HL-60 (cell line): ENCODE data around the gene GRID1.

Experiments
- DNase-seq, 2 experiments: peaks; one replicate each; pipeline ENCODE4 v3.0.0-alpha.2; 2010 to 2020; ENCODE audit warnings: low read depth in 1 of 2, low spot score in 1 of 2
- H3K27ac ChIP-seq: fragments of 250-450 bp; sonication (Bioruptor Pico); replicated peaks from 2 replicates; pipeline ENCODE4 v1.5.1; 2020; ENCODE audit warnings: mild to moderate bottlenecking, moderate library complexity
- H3K27me3 ChIP-seq: fragments of 250-450 bp; sonication (Bioruptor Pico); 2 replicates; pipeline ENCODE4 v1.5.1; 2021; ENCODE audit warnings: mild to moderate bottlenecking, moderate library complexity; ENCODE audit not compliant: insufficient read depth, poor library complexity, severe bottlenecking
- H3K4me3 ChIP-seq: replicated peaks from 2 replicates; pipeline ENCODE4 v1.5.1; 2011; ENCODE audit warnings: mild to moderate bottlenecking, control low read depth, low read length; ENCODE audit not compliant: insufficient read depth
- GABPA ChIP-seq: IDR thresholded peaks from 2 replicates; pipeline ENCODE4 v1.6.1; 2012; ENCODE audit warnings: low read depth
- POLR2AphosphoS5 ChIP-seq: IDR thresholded peaks from 2 replicates; pipeline ENCODE4 v1.6.1; 2012; ENCODE audit warnings: low read depth
- REST ChIP-seq: IDR thresholded peaks from 2 replicates; pipeline ENCODE4 v1.6.1; 2012; ENCODE audit warnings: low read depth; ENCODE audit not compliant: insufficient replicate concordance
- SPI1 ChIP-seq: IDR thresholded peaks from 2 replicates; pipeline ENCODE4 v1.6.1; 2012; ENCODE audit warnings: low read depth, mild to moderate bottlenecking, borderline replicate concordance
- TF ChIP-seq, protein P1 (sequence below): IDR thresholded peaks from one replicate; pipeline ENCODE4 v1.5.1; 2011; ENCODE audit warnings: low read length, control low read depth, inconsistent platforms; ENCODE audit not compliant: insufficient read depth

Gene GRID1

DNA sequence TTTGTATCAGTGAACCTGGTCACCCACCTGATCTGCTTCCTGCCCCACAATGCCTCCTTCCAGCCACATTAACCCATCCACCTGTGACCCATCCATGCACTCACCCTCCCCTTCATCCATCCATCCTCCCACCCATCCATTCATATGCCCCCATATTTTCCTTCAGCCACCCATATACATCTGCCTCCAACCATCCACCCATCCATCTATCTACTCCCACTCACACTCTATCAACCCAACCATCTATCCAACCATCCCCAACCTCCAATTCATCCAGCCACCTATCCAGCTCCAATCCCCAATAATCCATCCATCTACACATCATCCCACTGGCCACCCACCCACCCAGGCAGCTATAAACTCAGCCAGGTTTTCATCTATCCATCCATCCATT lies 51.0 kb downstream of the GRID1 start:
- Histone ChIP-seq H3K27ac (no peak overlapping the region), H3K27me3 (no peaks in the 10 kb centered on the region), H3K4me3 (no peak overlapping the region)
- TF ChIP-seq GABPA: no peak
- no peak for TF ChIP-seq REST
- no peak for TF ChIP-seq SPI1
- TF ChIP-seq, protein P1, sequence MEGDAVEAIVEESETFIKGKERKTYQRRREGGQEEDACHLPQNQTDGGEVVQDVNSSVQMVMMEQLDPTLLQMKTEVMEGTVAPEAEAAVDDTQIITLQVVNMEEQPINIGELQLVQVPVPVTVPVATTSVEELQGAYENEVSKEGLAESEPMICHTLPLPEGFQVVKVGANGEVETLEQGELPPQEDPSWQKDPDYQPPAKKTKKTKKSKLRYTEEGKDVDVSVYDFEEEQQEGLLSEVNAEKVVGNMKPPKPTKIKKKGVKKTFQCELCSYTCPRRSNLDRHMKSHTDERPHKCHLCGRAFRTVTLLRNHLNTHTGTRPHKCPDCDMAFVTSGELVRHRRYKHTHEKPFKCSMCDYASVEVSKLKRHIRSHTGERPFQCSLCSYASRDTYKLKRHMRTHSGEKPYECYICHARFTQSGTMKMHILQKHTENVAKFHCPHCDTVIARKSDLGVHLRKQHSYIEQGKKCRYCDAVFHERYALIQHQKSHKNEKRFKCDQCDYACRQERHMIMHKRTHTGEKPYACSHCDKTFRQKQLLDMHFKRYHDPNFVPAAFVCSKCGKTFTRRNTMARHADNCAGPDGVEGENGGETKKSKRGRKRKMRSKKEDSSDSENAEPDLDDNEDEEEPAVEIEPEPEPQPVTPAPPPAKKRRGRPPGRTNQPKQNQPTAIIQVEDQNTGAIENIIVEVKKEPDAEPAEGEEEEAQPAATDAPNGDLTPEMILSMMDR: no peak
- no peak for TF ChIP-seq POLR2AphosphoS5
- no peak for DNase-seq

- Histone ChIP-seq H3K27me3 (no peaks in the 10 kb centered on the region), H3K4me3 (no peak overlapping the region), H3K27ac (no peak overlapping the region)
- peak in 1 of 2 experiments; percentile 6 for DNase-seq
- TF ChIP-seq, protein P1: no peak
- TF ChIP-seq REST (no peak), SPI1 (no peak), GABPA (no peak), POLR2AphosphoS5 (no peak)
Measured at GRCh38 chr10:86314616-86315548, 51.7 kb downstream of the GRID1 start.

GRCh38 chr10:86313621-86314041 lies 53.0 kb downstream of the GRID1 start:
- no peaks in the 10 kb centered on the region for H3K27me3 ChIP-seq
- no peak for DNase-seq
- no peak overlapping the region for H3K27ac ChIP-seq
- H3K4me3 ChIP-seq: no peak overlapping the region
- no peak for TF ChIP-seq GABPA
- no peak for TF ChIP-seq SPI1
- no peak for TF ChIP-seq REST
- TF ChIP-seq POLR2AphosphoS5: no peak
- TF ChIP-seq, protein P1: no peak
